GF-D8 (cell line): ENCODE data around the gene HHLA2.

ENCODE experiments used
- DNase-seq: peaks from one replicate; lab custom pipeline; 2025; lab: John Stamatoyannopoulos, UW

HHLA2 gene

DNA sequence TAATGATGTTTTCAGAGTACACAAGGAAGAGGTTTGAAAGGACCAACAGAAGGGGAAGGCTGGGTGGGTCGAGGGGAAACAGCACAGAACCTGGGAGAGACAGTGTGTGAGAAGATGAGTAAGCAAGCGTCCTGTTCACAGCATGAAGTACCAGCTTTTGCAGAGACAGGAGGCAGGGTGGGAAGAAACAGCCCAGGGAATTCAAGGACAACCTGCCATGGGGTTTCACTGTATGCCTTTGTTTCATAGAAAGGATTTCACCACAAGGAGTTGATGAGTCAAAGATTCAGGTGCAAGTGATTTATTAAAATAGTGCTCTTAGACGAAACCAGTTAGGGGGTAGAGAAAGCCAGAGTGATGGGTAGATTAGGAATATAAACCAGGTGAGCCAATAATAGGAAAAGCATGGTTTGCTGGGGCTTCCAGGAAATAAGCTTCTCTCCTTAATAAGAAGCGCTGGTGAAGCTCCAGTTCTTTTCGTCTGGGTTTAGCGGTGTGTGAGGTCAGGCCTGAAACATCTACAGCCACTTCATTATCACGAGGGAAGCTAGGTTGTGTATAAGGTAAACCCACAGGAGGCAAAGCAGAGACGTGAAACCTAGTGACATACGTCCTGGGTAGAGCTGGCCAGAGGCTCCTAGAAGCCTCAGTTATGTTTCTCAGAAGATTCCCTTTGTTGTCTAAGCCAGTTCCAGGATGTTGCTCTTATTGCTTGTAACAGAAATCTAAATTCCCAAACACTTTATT is 3.9 kb downstream of the HHLA2 start:
- no peak for DNase-seq

DNA sequence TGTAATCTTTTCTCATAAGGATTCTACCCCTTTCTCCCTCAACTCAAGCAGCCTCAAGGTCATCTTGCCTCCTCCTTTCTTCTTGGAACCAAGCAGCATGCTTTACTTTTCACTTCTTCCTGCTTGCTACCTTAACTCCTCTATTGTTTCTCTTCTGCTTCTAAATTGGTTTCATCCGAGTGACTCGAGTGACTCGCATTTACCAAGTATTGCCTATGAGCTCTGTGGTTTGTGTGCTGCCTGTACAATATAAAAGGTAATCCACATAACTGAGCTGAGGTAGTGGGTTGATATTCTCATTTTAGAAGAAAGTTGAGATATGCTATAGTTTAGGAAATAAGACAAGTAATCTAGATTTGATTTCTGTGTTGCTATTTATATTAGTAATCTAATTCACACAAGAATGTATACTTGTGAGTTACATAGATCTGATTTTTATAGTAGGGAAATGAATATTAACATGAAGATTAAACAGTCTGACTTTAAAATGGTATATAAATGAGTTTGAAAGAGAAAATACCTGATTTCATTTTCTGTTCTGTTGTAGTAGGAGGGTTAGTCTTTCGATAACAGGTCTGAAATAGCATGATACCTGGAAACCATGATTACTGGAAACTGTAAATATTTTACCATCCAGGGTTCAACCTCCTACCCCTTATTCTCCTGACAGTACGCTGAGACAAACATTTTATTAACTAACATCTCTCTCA is 5.5 kb downstream of the HHLA2 start:
- no peak for DNase-seq

DNA sequence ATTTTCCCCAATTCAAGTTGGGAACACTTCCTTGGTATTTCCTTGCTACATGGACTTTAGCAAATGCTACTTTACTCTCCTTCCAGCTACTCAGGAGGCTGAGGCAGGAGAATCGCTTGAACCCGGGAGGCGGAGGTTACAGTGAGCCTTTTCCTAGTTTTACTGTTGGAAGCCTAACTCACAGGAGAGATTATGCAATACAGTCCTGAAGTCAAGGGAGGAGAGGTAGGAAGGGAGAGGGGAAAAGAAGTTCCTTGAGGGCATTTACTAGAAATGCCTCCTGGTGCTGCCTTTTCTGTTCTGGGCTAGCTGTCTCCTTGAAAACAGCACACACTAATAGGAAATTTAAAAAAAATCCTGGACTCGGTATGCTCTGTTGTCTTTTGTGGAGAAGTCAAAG is 6.2 kb downstream of the HHLA2 start:
- no peak for DNase-seq

DNA sequence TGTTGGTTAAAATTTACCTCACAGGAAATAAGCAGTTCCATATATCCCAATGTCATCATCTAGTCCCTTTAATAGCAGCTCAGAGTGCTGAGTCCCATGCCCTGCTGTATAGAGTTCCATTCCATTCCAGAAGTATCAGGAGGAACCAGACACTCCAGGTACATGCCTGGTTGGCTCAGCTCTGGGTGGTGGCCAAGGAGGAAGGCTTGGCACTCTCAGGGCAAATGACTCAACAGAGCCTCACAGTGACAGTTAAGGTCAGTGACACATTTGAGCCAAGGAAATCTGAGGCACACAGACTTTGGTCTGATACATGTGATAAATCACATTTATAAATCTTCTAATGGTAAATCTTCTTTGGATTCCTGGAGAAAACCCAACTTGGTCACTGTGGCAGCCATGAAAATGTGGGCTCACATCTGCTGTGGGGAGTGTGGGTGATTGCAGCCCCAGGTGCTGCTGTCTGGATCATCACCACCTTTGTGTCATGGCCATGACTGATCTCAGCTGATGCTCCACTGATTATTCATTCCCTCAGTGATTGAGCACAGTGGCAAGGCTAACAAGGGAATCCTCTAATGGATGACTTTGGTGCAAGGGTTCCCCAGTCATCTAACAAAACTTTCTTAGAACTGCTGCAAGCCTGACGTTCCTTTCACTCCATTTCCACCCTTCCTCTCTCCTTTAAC is 9.3 kb downstream of the HHLA2 start:
- no peak for DNase-seq

DNA sequence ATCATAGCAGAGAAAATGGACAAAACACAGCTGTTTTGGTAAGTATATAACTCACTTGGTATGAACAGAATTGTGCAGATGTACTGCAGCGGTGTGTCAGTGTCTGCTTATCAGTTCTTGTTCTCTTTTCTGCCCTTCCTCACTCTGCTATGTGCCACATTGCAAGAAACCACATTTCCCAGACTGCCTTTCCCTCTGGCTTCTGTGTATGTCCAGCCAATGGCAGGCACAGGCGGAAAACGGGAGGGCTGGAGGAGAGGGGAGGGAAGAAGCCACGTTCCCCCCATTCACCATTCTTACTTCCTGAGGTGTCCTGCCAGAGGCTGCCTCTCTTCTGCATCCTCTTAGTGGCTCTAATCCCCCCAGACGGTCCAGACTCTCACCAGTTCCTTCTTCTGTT is 15.4 kb downstream of the HHLA2 start:
- DNase-seq, result no peak

DNA sequence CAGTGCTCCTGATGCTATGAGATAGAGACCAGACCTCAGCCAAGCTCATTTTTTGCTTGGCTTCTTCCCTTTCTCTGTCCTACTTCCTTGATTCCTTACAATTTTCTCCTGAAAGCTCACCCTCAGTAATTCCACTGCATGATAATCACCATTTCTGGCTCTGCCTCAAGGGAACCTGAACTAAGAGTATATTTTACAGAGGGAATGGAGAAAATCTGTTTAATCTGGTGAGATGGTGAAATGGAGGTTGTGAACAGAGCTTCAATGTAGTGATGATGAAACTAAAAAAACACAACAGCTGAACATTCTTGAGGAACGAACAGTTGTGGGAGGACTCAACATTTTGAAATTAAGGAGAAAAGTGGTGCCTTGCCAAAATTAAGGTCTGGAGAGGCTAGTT is 16.3 kb downstream of the HHLA2 start:
- DNase-seq, result no peak

DNA sequence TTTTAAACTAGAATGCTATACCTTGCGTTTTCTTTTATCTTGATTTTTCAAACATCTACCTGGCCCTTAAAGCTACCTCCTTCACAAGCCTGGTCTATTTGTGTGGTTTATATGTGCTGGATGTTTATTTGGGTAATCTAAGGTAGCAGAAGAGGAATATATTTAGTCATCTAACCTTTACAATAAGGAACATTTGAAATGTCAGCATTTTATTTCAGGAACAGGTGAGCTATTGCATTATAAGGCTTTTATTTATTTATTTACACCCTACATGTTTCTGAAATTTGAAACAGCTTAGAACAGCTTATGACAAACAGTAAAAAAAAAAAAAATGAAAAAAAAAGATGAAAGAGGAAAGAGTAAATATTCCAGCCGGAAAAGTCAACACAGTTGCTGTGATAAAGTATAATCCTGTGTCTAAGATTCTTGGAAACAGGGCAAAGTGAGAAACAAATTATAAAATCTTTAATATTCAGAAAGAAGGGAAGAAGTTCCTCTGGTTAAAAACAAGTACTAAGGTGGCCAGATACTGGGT is 19.5 kb downstream of the HHLA2 start:
- DNase-seq, result no peak

DNA sequence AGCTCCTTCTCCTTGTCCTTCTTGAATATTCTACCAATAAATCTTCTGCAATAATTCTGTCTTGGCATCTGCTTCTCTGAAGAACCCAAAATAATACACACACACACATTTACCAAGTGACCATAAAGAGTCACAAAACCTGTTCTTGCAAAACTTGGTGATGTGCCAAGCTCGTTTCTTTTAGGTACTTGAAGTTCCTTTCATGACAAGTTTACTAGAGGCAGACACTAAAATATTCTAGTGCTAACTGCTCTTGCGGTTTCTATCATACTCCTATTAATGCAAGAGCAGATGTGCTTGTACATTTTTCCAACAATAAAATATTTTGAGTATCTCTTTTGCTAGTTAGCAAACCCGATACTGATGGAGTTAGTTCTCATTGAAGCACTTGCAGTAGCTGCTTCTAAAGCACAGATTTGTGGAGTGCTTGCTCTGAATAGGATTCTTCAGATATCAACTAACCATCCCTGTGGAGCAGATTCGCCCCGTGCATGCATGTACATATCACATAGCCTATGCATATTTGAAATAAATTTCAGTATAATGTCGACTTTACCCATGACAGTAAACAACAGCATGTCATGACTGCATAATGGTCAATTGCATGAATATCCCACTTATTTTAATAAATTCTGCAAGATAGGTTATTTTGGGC is 23.2 kb downstream of the HHLA2 start:
- DNase-seq, result no peak

DNA sequence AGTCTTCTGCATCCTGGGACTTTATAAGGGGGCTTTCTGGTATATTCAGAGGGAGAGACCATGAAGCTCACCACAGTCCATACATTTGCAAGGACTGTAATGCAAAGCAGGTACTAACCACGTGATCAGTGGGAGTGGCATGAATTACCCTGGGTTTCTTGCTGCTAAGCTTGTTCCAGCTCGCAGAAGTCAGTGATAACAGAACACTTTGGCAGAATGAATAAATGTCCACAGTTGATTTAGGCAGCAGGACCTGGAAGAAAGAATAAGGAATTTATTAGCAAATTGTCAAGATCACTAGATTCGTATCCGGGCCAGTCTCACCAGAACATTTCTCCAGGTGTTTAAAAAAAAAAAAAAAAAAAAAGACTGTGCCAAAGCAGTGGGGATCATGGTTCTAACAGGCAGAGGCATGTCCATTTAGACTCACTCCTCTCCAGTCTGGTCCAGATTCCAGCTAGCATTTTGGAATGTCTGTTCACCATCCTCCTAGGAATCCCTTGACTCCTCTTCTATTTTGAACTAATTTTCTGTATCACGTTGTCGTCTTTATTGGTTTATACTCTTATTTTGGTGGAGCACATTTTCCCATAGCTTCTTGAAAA is 24.5 kb downstream of the HHLA2 start:
- no peak for DNase-seq

DNA sequence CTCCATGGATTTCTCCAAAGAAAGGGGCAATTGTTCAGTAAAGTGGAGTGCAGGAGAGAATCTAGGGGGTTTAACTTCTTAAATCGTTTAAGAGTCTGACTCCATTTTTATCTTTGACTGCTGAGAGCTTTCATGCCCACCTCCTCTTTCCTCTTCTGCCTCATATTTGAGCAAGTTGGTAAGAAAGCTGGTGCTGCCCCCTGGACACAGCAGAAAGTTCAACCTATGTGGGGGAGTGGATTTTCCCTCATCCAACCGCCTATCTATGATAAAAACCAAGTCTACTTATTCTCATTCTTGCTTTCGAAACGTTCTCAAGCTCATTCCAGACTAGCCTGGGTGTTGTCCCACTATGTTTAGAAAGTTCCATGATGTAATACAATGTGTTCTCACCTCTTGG is 26.0 kb downstream of the HHLA2 start:
- no peak for DNase-seq

DNA sequence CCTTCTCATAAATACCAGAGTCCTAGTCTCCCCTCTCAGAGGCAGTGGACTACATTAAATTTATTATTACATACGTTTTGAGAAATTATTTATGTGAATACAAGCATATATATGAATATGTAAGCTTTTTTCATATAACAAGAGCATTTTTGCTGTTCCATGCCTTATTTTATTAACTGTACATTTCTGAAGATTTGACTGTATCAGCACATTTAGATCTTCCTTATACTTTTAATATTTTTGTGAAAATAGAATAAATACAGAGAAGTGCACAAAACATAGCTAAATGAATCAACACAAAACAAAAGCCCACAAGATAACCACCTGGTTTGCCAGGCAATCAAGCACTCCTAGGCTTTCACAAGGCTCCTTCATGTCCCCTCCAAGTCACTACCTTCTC is 27.8 kb downstream of the HHLA2 start:
- DNase-seq, result no peak

DNA sequence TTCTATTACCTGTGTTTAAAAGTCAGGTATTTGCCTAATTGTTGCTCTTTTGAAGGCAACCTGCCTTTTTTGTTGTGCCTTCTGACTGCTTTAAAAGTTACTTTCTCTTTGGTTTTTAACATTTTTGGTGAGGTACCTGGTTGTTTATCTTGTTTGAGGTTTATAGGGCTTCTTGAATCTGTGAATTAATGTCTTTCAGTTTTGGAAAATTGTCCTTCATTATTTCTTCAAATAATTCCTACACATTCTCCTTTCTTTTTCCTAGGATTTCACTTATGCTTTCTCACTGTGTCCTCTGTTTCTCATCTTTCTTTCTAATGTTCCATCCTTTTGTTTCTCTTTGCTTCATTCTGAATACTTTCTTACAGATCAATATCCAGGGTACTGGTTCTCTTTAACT is 30.8 kb downstream of the HHLA2 start:
- no peak for DNase-seq

DNA sequence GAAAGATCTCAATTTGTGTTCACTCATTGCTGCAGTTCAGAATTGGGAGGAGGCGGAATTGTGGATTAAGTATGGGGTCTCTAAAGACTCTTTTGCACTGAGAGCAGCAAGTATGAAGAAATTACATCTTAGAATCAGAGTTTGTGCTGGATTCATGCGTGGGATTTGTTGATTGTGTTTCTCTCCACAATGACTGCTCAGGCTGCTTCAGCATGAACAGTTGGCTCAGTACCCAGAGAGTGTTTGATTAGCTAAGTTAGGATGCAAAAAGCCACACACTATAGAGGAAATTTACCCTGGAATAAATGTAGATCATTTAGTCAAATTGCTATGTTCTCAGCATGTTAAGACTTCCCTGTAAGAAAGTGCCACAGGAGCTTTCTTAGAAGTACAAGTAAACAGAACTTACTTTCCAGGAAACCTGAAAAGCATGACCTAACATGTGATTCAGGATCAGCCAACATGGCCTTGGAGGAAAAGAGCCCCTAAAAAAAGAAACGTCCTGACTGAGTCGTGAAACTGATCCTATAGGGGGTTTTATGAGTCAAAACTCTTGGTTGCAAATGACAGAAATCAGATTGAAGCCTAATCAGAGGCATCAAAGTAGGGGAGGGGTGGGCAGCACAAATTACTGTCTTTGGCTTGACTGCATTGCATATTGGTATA is 32.6 kb downstream of the HHLA2 start:
- no peak for DNase-seq

DNA sequence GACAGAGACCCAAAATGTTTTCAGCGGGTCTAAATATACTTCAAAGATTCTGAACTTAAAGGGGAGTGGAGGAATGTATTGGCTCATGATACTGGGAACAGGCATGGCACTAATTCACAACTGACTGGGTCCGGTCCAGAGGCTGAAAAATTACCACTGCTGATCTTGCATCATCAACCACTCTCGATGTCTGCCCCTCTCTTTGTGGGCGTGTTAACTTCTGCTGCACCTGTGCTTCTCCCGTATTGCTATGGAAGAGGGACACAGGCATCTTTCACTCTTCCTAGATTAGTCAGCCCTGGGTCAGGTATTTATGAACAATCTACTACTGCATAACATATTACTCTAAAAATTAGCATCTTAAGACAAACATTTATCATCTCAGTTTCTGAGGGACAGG is 33.2 kb downstream of the HHLA2 start:
- no peak for DNase-seq

DNA sequence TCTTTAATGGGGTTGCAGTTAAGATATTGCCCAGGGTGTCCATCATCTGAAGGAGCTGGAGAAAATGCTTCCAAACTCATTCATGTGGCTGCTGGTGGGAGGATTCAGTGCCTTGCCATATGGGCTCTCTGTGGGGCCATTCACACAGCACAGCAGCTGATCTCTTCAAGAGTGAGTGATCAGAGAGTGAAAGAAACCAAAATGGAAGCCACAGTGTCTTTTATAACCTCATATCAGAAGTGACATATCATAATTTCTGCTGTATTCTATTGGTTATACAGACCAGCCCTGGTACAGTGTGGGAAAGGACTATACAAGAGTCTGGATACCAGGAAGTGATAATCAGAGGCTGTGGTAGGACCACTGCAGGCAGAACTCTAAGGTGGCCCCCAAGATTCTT is 33.6 kb downstream of the HHLA2 start:
- no peak for DNase-seq

DNA sequence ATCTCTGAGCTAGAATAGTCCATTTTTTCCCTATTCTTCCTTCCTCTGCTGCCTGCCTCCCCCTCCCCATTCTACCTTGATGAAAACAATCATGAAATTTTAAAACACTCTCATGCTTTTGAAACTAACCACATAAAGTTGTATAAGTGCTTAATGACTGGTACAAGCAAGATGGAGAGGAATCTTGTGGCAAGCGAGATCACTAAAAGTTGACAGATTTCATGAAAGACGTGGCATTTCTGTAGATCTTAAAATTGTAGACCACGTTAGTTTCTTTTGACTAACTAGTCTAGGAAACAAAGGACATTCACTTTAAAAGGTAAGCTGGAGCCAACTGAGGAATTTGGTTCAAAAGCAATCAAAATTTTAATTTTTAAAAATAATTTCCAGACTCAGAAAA is 35.4 kb downstream of the HHLA2 start:
- DNase-seq, result no peak

DNA sequence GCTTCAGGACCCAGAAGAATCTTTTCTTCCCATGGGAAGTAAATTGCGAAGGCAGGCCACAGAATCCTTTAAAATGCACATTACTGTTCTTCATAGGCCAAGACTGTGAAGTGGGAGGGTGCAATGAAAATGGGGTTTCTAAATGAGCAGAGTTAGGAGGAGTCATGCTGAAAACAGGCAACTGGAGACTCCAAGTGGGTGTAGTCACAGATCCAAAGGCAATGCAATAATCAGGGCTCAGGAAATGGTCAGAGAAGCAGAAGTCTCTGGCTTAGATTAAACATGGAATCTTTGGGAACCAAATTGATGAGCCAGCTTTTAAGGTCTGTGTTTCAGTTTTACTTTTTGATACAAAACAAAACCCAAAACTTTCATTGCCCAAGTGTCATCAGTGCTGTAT is 37.6 kb downstream of the HHLA2 start:
- DNase-seq, result no peak

DNA sequence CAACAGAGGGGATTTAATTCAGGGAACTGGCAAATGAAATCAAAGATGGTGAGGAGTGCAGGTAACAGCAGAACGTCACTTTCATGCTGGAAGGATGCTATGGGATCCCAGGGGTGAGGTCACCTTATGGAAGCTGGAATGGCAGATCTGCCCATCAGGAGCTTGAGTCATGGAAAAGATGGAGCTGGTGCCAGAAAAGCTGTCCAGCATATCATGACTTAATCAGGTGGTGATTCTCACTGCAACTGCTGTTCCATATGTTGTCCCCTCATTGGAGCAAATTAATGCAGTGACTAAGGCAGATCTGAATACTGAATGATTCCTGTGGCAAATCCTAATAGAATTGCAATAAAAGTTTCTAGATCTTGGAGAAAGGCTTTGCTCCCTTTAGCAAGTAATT is 38.4 kb downstream of the HHLA2 start:
- DNase-seq, result no peak

DNA sequence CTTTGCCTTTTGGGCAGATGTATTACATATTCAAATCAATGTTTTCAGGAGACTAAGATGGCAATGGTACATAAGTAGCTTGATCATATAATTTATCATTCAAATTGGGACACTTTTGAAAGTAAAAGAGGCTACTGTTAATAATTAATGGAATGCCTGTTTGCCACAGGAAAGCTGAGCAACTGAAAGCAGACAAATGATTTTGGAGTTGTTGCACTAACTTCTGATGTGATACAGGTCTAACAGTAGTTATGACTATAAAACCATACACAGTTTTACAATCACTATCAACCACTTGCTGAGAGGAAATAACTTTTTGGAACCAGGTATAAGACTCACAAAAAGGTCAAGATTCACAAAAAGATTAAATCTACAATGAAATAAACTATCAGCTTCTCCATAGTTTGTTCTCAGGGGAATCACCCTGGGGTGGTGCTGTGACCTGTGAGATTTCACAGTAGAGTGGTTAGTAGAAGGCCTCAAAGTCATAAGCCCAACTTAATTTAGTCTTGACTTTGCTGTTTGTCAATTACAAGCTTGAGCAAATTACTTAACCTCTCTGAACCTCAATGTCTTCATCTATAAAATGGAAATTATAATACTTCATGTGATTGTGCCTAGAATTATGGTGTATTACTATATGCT is 42.7 kb downstream of the HHLA2 start:
- DNase-seq, result no peak

DNA sequence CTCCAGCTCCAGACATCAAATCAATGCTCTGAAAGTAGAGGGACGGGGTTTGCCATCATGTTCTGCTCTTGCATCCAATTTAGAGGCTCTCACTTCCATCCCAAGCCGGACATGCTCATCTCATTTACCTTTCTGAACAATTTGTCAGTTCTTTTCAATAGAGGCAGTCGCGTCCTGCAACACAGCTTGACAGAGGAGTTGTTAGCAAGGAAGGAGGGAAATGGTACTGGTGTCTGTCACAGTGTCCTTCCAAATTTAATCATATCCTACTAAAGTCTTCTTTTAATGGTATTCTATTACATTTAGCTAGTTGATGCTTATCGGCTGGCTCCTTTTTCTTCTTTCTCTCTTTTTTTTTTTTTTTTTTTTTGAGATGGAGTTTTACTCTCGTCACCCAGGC is 45.6 kb downstream of the HHLA2 start:
- no peak for DNase-seq
